GM19395 (cell line): ENCODE results near the gene STT3B.
A peak's percentile ranks its signal among the peaks of the same experiment; 100 is the strongest.
"Not testable (repeated sequence)": the region's sequence is repeated elsewhere in the genome, so short reads cannot be mapped to it uniquely, and the experiment has no call there.

Source experiments
- ATAC-seq: cut with Tn5 transposase; IDR thresholded peaks from one replicate; pipeline ENCODE4 v1.9.1; 2021; ENCODE audit warnings: mild to moderate bottlenecking, moderate library complexity; ENCODE audit not compliant: unreplicated experiment

Gene STT3B

GRCh38 chr3:31532587-31533168 lies at the start of gene STT3B:
Gene STT3B (plus strand): TSS chr3:31532925. CDS start chr3:31532999, 74 bp downstream.
- peak; percentile 65 for ATAC-seq

- ATAC-seq: no peak
Observed at GRCh38 chr3:31483776-31484175, 48.9 kb upstream of the STT3B start.

- no peak for ATAC-seq
Observed at GRCh38 chr3:31485196-31485595, 47.5 kb upstream of the STT3B start.

GRCh38 chr3:31486865-31487533 lies 45.7 kb upstream of the STT3B start:
- no peak for ATAC-seq

GRCh38 chr3:31488475-31489017 lies 44.2 kb upstream of the STT3B start:
- no peak for ATAC-seq

- ATAC-seq: no peak
Observed at GRCh38 chr3:31490502-31490901, 42.2 kb upstream of the STT3B start.

GRCh38 chr3:31491660-31492059 lies 41.1 kb upstream of the STT3B start:
- ATAC-seq: no peak

GRCh38 chr3:31493149-31493548 lies 39.6 kb upstream of the STT3B start:
- no peak for ATAC-seq

- no peak for ATAC-seq
Observed at GRCh38 chr3:31495971-31496665, 36.6 kb upstream of the STT3B start.

GRCh38 chr3:31498791-31499190 lies 33.9 kb upstream of the STT3B start:
- no peak for ATAC-seq

GRCh38 chr3:31499281-31499680 lies 33.4 kb upstream of the STT3B start:
- no peak for ATAC-seq

- no peak for ATAC-seq
Observed at GRCh38 chr3:31502803-31503221, 29.9 kb upstream of the STT3B start.

- no peak for ATAC-seq
Observed at GRCh38 chr3:31503456-31503855, 29.3 kb upstream of the STT3B start.

- no peak for ATAC-seq
Observed at GRCh38 chr3:31504230-31504629, 28.5 kb upstream of the STT3B start.

GRCh38 chr3:31505371-31506048 lies 27.2 kb upstream of the STT3B start:
- no peak for ATAC-seq

- ATAC-seq: not testable (repeated sequence)
Observed at GRCh38 chr3:31506515-31506914, 26.2 kb upstream of the STT3B start.

- ATAC-seq: no peak
Observed at GRCh38 chr3:31508452-31509146, 24.1 kb upstream of the STT3B start.

GRCh38 chr3:31509147-31509728 lies 23.5 kb upstream of the STT3B start:
- no peak for ATAC-seq

- no peak for ATAC-seq
Observed at GRCh38 chr3:31514570-31514969, 18.2 kb upstream of the STT3B start.
